Aorta (tissue), 5 donors: ENCODE results near the gene MEF2C. TPM values are rescaled to one million over a fixed set of nuclear protein-coding genes. Genes with fewer than 3 reads are reported as not detected.

ENCODE experiments used
- ATAC-seq: fragments of 200-7000 bp; cut with Tn5 transposase; one replicate; pipeline ENCODE4 v1.9.1; 2022; ENCODE audit warnings: moderate library complexity; ENCODE audit not compliant: low FRiP score
- DNase-seq, 2 donors: peaks; one replicate each; pipeline ENCODE4 v3.0.0-alpha.2; 2020
- H3K27ac ChIP-seq, 2 donors: one replicate each; pipeline ENCODE4 v1.5.1; 2013; ENCODE audit warnings: low read length in 2 of 2, mild to moderate bottlenecking in 2 of 2, moderate library complexity in 2 of 2, control low read depth in 1 of 2, inconsistent platforms in 1 of 2, low read depth in 1 of 2
- H3K27me3 ChIP-seq, 2 donors: one replicate each; pipeline ENCODE4 v1.6.1; 2013; ENCODE audit warnings: control low read depth in 1 of 2, low read length in 1 of 2, mild to moderate bottlenecking in 1 of 2, moderate library complexity in 1 of 2; ENCODE audit not compliant: insufficient read depth in 2 of 2, control insufficient read depth in 1 of 2
- H3K36me3 ChIP-seq, 2 donors: one replicate each; pipeline ENCODE4 v1.6.1; 2013; ENCODE audit warnings: control low read depth in 1 of 2, low read length in 1 of 2, mild to moderate bottlenecking in 1 of 2; ENCODE audit not compliant: insufficient read depth in 2 of 2, control insufficient read depth in 1 of 2
- H3K4me1 ChIP-seq, 2 donors: one replicate each; pipeline ENCODE4 v1.6.1; 2013; ENCODE audit warnings: low read length in 2 of 2, control low read depth in 1 of 2, mild to moderate bottlenecking in 1 of 2, moderate library complexity in 1 of 2; ENCODE audit not compliant: insufficient read depth in 2 of 2, control insufficient read depth in 1 of 2
- H3K4me3 ChIP-seq, 2 donors: one replicate each; pipeline ENCODE4 v1.5.1; 2013; ENCODE audit warnings: low read length in 2 of 2, control low read depth in 1 of 2, mild to moderate bottlenecking in 1 of 2
- H3K9me3 ChIP-seq: one replicate; pipeline ENCODE4 v1.6.1; 2013; ENCODE audit warnings: mild to moderate bottlenecking, low read length; ENCODE audit not compliant: control insufficient read depth
- whole genome bisulfite sequencing, 2 donors: extraction: QIAGEN DNeasy Blood & Tissue Kit; methylation state at CpG; one replicate each; pipeline ENCODE4 v1.1.7; 2013; 5-methylcytosine and 5-hydroxymethylcytosine counted together
- intact Hi-C, 2 donors: fragments of 100-400 bp; cut with DNase I; formaldehyde crosslinking; loops; one replicate each; pipeline versions ENCODE4 v1.14.2 to v1.15.0; 2022
- polyA plus RNA-seq, 2 donors: library from polyadenylated mRNA; stranded (reverse); fragments of 200-250 nt; gene quantifications; one replicate each; pipeline ENCODE4 v1.2.3, GENCODE V29; 2013
- total RNA-seq, 2 donors: library from RNA; stranded (reverse); fragmentation: NEBNext Ultra II Directional; extraction: Animal tissue kit (Norgen Biotek cat#: 25700); gene quantifications; one replicate each; pipeline ENCODE4 v1.2.1, GENCODE V29; 2021
- donor health status: healthy with polysubstance abuse.
- donor health status: Bipolar disorder and iron deficiency.
- donor health status: DM: no; HTN: no; CAD: no.
- donor health status: DM: no; HTN: no; CAD: no.
- donor health status: DM: yes; HTN: yes; CAD: no.

The MEF2C gene
- total and polyA plus RNA-seq, 4 donors: 22.0 to 186 (median 80.3) TPM

GRCh38 chr5:88769165-88769564, 113.8 kb downstream of the MEF2C start:
- DNase-seq: peak in 1 of 2 donors; percentile 65
- H3K36me3 ChIP-seq: peaks cover 0 to 6% of the 10 kb centered on the region in 2 donors
- H3K4me1 ChIP-seq: peaks cover 0 to 4% of the 10 kb centered on the region in 2 donors
- peak overlapping the region in 1 of 2 donors; percentile 51 for H3K27ac ChIP-seq
- no peak overlapping the region for H3K4me3 ChIP-seq
- H3K27me3 ChIP-seq: no peaks in the 10 kb centered on the region
- H3K9me3 ChIP-seq: no peaks in the 10 kb centered on the region
- WGBS, 2 donors: 5 to 6% methylated on average over 3 of the region's 3 CpGs
- intact Hi-C loops: loop anchor here in 1 of 2 donors (5.0 kb wide), 1 partner anchor 37 kb away; no protein-coding TSS in a partner anchor
- peak; percentile 82 for ATAC-seq

- 17 to 32% methylated on average over 3 of the region's 3 CpGs for WGBS, 2 donors
- intact Hi-C loops: loop anchor here in 1 of 2 donors (5.0 kb wide), 1 partner anchor 36 kb away; no protein-coding TSS in a partner anchor
- peaks cover 0 to 4% of the 10 kb centered on the region in 2 donors for H3K4me1 ChIP-seq
- H3K9me3 ChIP-seq: no peaks in the 10 kb centered on the region
- H3K27me3 ChIP-seq: no peaks in the 10 kb centered on the region
- ATAC-seq: no peak
- H3K4me3 ChIP-seq: no peak overlapping the region
- no peak for DNase-seq
- peaks cover 0 to 3% of the 10 kb centered on the region in 2 donors for H3K36me3 ChIP-seq
- H3K27ac ChIP-seq: peak overlapping the region in 1 of 2 donors; percentile 12
These were observed 114.6 kb downstream of the MEF2C start for GRCh38 chr5:88768411-88768810.

- no peak overlapping the region for H3K4me3 ChIP-seq
- no peaks in the 10 kb centered on the region for H3K9me3 ChIP-seq
- H3K27ac ChIP-seq: no peak overlapping the region
- peaks cover 0 to 3% of the 10 kb centered on the region in 2 donors for H3K36me3 ChIP-seq
- intact Hi-C loops: loop anchor here in 1 of 2 donors (5.0 kb wide), 1 partner anchor 33 kb away; no protein-coding TSS in a partner anchor
- ATAC-seq (no peak), DNase-seq (no peak)
- H3K27me3 ChIP-seq: no peaks in the 10 kb centered on the region
- peaks cover 0 to 2% of the 10 kb centered on the region in 2 donors for H3K4me1 ChIP-seq
- WGBS, 2 donors: 81 to 86% methylated on average over 7 of the region's 7 CpGs
These were observed 117.2 kb downstream of the MEF2C start for GRCh38 chr5:88765798-88766197.

- DNase-seq (no peak), ATAC-seq (no peak)
- Histone ChIP-seq H3K4me1 (peaks cover 0 to 2% of the 10 kb centered on the region in 2 donors), H3K27me3 (no peaks in the 10 kb centered on the region), H3K36me3 (peaks cover 0 to 3% of the 10 kb centered on the region in 2 donors), H3K4me3 (no peak overlapping the region), H3K27ac (no peak overlapping the region), H3K9me3 (no peaks in the 10 kb centered on the region)
- 9 to 20% methylated on average over 2 of the region's 2 CpGs for WGBS, 2 donors
- intact Hi-C loops: loop anchor here in 1 of 2 donors (5.0 kb wide), 1 partner anchor 33 kb away; no protein-coding TSS in a partner anchor
These were observed 117.8 kb downstream of the MEF2C start for GRCh38 chr5:88765171-88765570.

GRCh38 chr5:88761939-88762338, 121.0 kb downstream of the MEF2C start:
- Histone ChIP-seq H3K4me1 (no peaks in the 10 kb centered on the region), H3K27ac (no peak overlapping the region), H3K4me3 (no peak overlapping the region), H3K27me3 (no peaks in the 10 kb centered on the region), H3K9me3 (no peaks in the 10 kb centered on the region), H3K36me3 (peaks cover 0 to 3% of the 10 kb centered on the region in 2 donors)
- 77 to 94% methylated on average over 2 of the region's 2 CpGs for WGBS, 2 donors
- intact Hi-C loops: no loop called here
- no peak for ATAC-seq
- no peak for DNase-seq

GRCh38 chr5:88761269-88761850, 121.6 kb downstream of the MEF2C start:
- Histone ChIP-seq H3K4me3 (no peak overlapping the region), H3K36me3 (peaks cover 0 to 3% of the 10 kb centered on the region in 2 donors)

GRCh38 chr5:88760527-88760926, 122.5 kb downstream of the MEF2C start:
- no peak for ATAC-seq
- no peaks in the 10 kb centered on the region for H3K9me3 ChIP-seq
- intact Hi-C loops: no loop called here
- DNase-seq: no peak
- no peaks in the 10 kb centered on the region for H3K27me3 ChIP-seq
- H3K27ac ChIP-seq: no peak overlapping the region
- H3K36me3 ChIP-seq: peaks cover 0 to 3% of the 10 kb centered on the region in 2 donors
- no peak overlapping the region for H3K4me3 ChIP-seq
- H3K4me1 ChIP-seq: no peaks in the 10 kb centered on the region
- 39 to 47% methylated on average over 4 of the region's 4 CpGs for WGBS, 2 donors

More at GRCh38 chr5:88761269-88761850, 121.6 kb downstream of the MEF2C start:
- Histone ChIP-seq H3K27ac (no peak overlapping the region), H3K9me3 (no peaks in the 10 kb centered on the region), H3K27me3 (no peaks in the 10 kb centered on the region), H3K4me1 (no peaks in the 10 kb centered on the region)
- 65 to 71% methylated on average over 8 of the region's 8 CpGs for WGBS, 2 donors
- intact Hi-C loops: no loop called here
- DNase-seq (no peak), ATAC-seq (peak; percentile 15)

GRCh38 chr5:88758591-88758990, 124.4 kb downstream of the MEF2C start:
- 83% methylated on average over 6 of the region's 6 CpGs for WGBS, 2 donors
- H3K4me1 ChIP-seq: no peaks in the 10 kb centered on the region
- H3K27ac ChIP-seq: no peak overlapping the region
- ATAC-seq (no peak), DNase-seq (no peak)
- H3K27me3 ChIP-seq: no peaks in the 10 kb centered on the region
- peaks cover 0 to 3% of the 10 kb centered on the region in 2 donors for H3K36me3 ChIP-seq
- no peak overlapping the region for H3K4me3 ChIP-seq
- H3K9me3 ChIP-seq: no peaks in the 10 kb centered on the region
- intact Hi-C loops: no loop called here

GRCh38 chr5:88758184-88758583, 124.8 kb downstream of the MEF2C start:
- Histone ChIP-seq H3K4me3 (no peak overlapping the region), H3K4me1 (no peaks in the 10 kb centered on the region), H3K27ac (no peak overlapping the region), H3K36me3 (peaks cover 0 to 3% of the 10 kb centered on the region in 2 donors), H3K27me3 (no peaks in the 10 kb centered on the region), H3K9me3 (no peaks in the 10 kb centered on the region)
- DNase-seq (no peak), ATAC-seq (no peak)
- intact Hi-C loops: no loop called here
- WGBS, 2 donors: 81 to 85% methylated on average over 5 of the region's 5 CpGs
